IMR-90 (cell line): ENCODE results near the gene SEC11A. TPM values are rescaled to one million over a fixed set of nuclear protein-coding genes. Genes with fewer than 3 reads are reported as not detected.
"Not testable (repeated sequence)": the region's sequence is repeated elsewhere in the genome, so short reads cannot be mapped to it uniquely, and the experiment has no call there.

Experiments used
- ATAC-seq: fragments of 200-7000 bp; cut with Tn5 transposase; 2 replicates; pipeline ENCODE4 v1.9.1; 2020; ENCODE audit warnings: low read depth, mild to moderate bottlenecking, moderate library complexity
- BruUV-seq: library from RNA; stranded (reverse); fragments of 400-500 nt; replicated peaks from 2 replicates; lab custom pipeline; 2021; lab: Mats Ljungman, UMichigan
- CTCF ChIA-PET: fragments of 300-600 bp; formaldehyde crosslinking; extraction: SDS; loops from one replicate; lab custom pipeline; 2021; ENCODE audit warnings: antibody characterized with exemption; lab: Yijun Ruan, JAX
- POLR2A ChIA-PET: fragments of 300-600 bp; sonication (Branson Sonifier 250); formaldehyde crosslinking; loops from one replicate; lab custom pipeline; 2022; ENCODE audit warnings: antibody characterized with exemption; ENCODE audit not compliant: unreplicated experiment; lab: Charles Lee
- DNase-seq: peaks from one replicate; pipeline ENCODE4 v3.0.0; 2013
- H2AFZ ChIP-seq: replicated peaks from 2 replicates; pipeline ENCODE3; 2013; ENCODE audit warnings: low read length, mild to moderate bottlenecking; ENCODE audit not compliant: poor library complexity
- H2AK5ac ChIP-seq: 2 replicates; pipeline ENCODE4 v1.6.1; 2013; ENCODE audit warnings: low read depth, low read length, inconsistent platforms
- H2AK9ac ChIP-seq: replicated peaks from 2 replicates; pipeline ENCODE3; 2013; ENCODE audit warnings: mild to moderate bottlenecking, low read depth, low read length, moderate library complexity; ENCODE audit not compliant: poor library complexity
- H2BK120ac ChIP-seq: 2 replicates; pipeline ENCODE4 v1.6.1; 2013; ENCODE audit warnings: low read depth, low read length, inconsistent platforms
- H2BK15ac ChIP-seq: 3 replicates; pipeline ENCODE4 v1.6.1; 2013; ENCODE audit warnings: low read depth, low read length, inconsistent platforms
- H2BK20ac ChIP-seq: 2 replicates; pipeline ENCODE4 v1.6.1; 2013; ENCODE audit warnings: low read depth, mild to moderate bottlenecking, inconsistent platforms, low read length, moderate library complexity
- H2BK5ac ChIP-seq: 2 replicates; pipeline ENCODE4 v1.6.1; 2013; ENCODE audit warnings: mild to moderate bottlenecking, low read depth, low read length, inconsistent platforms; ENCODE audit not compliant: poor library complexity, severe bottlenecking
- H3K14ac ChIP-seq: replicated peaks from 2 replicates; pipeline ENCODE4 v1.6.1; 2013; ENCODE audit warnings: low read depth, low read length, inconsistent platforms
- H3K18ac ChIP-seq: 2 replicates; pipeline ENCODE4 v1.6.1; 2013; ENCODE audit warnings: low read depth, low read length, control low read depth
- H3K23ac ChIP-seq: 2 replicates; pipeline ENCODE4 v1.6.1; 2013; ENCODE audit warnings: low read depth, low read length, inconsistent platforms
- H3K27ac ChIP-seq: 2 replicates; pipeline ENCODE4 v1.5.1; 2013; ENCODE audit warnings: mild to moderate bottlenecking, control low read depth, low read length; ENCODE audit not compliant: insufficient read depth
- H3K27me3 ChIP-seq: 2 replicates; pipeline ENCODE4 v1.6.1; 2013; ENCODE audit warnings: low read length; ENCODE audit not compliant: control insufficient read depth, insufficient read depth
- H3K36me3 ChIP-seq: 2 replicates; pipeline ENCODE4 v1.6.1; 2013; ENCODE audit warnings: low read length, mixed read lengths; ENCODE audit not compliant: control insufficient read depth, insufficient read depth
- H3K4ac ChIP-seq: 2 replicates; pipeline ENCODE4 v1.6.1; 2013; ENCODE audit warnings: low read depth, low read length, inconsistent platforms
- H3K4me1 ChIP-seq: 2 replicates; pipeline ENCODE4 v1.6.1; 2013; ENCODE audit warnings: low read length, mixed read lengths; ENCODE audit not compliant: control insufficient read depth, insufficient read depth
- H3K4me2 ChIP-seq: 2 replicates; pipeline ENCODE4 v1.6.1; 2013; ENCODE audit warnings: low read depth, mild to moderate bottlenecking, control low read depth, low read length, moderate library complexity
- H3K4me3 ChIP-seq: 2 replicates; pipeline ENCODE4 v1.5.1; 2013; ENCODE audit warnings: low read depth, mild to moderate bottlenecking, control low read depth, low read length, moderate library complexity; ENCODE audit not compliant: insufficient read depth
- H3K56ac ChIP-seq: 2 replicates; pipeline ENCODE4 v1.6.1; 2013; ENCODE audit warnings: low read length, inconsistent platforms; ENCODE audit not compliant: insufficient read depth; ENCODE audit errors: extremely low read depth
- H3K79me1 ChIP-seq, 2 experiments: 2 replicates each; pipeline ENCODE4 v1.6.1; 2013; ENCODE audit warnings: low read length in 2 of 2, inconsistent platforms in 1 of 2, low read depth in 1 of 2
- H3K9ac ChIP-seq: 2 replicates; pipeline ENCODE4 v1.6.1; 2013; ENCODE audit warnings: low read depth, low read length, control low read depth
- H3K9me1 ChIP-seq: 2 replicates; pipeline ENCODE4 v1.6.1; 2013; ENCODE audit warnings: low read length, inconsistent platforms; ENCODE audit not compliant: insufficient read depth
- H3K9me3 ChIP-seq: 2 replicates; pipeline ENCODE4 v1.6.1; 2013; ENCODE audit warnings: low read length; ENCODE audit not compliant: control insufficient read depth, insufficient read depth
- H4K20me1 ChIP-seq: 2 replicates; pipeline ENCODE4 v1.6.1; 2013; ENCODE audit warnings: low read length, inconsistent platforms; ENCODE audit not compliant: insufficient read depth
- H4K5ac ChIP-seq: 2 replicates; pipeline ENCODE4 v1.6.1; 2013; ENCODE audit warnings: mild to moderate bottlenecking, low read depth, low read length, control low read depth
- H4K8ac ChIP-seq, 2 experiments: 2 replicates each; pipeline ENCODE4 v1.6.1; 2013; ENCODE audit warnings: low read depth in 2 of 2, low read length in 2 of 2, control low read depth in 1 of 2, inconsistent platforms in 1 of 2
- H4K91ac ChIP-seq: 2 replicates; pipeline ENCODE4 v1.6.1; 2013; ENCODE audit warnings: low read depth, low read length, inconsistent platforms; ENCODE audit not compliant: insufficient read depth
- WGBS, 2 experiments: methylation state at CpG; one replicate each; pipeline versions ENCODE4 v1.1.5 to v1.1.7; 2013; ENCODE audit warnings: missing lambda C conversion rate in 2 of 2; ENCODE audit not compliant: insufficient read length in 1 of 2; ENCODE audit errors: extremely low coverage in 2 of 2; 5-methylcytosine and 5-hydroxymethylcytosine counted together
- dilution Hi-C: fragments of 300-500 bp; cut with HindIII; formaldehyde crosslinking; loops from one replicate; pipeline ENCODE4 v1.14.3; 2018; ENCODE audit warnings: low sequenced_read_pairs; ENCODE audit not compliant: unreplicated experiment
- in situ Hi-C: fragments of 300-500 bp; cut with MboI; formaldehyde crosslinking; loops from 3 replicates; pipeline ENCODE4 v1.14.3; 2019; ENCODE audit warnings: low sequenced_read_pairs, inconsistent platforms, mixed read lengths
- intact Hi-C: fragments of 100-400 bp; cut with micrococcal nuclease; formaldehyde crosslinking; loops from 2 replicates; pipeline ENCODE4 v1.10.0; 2022
- polyA plus RNA-seq, 3 experiments: library from polyadenylated mRNA; depleted of rRNA; stranded (reverse); fragments of >200 nt; gene quantifications; 2 replicates each; pipeline ENCODE4 v1.2.3, GENCODE V29; 2012; ENCODE audit warnings: low replicate concordance in 1 of 3
- total RNA-seq: library from RNA; depleted of rRNA; stranded (reverse); fragments of >200 nt; gene quantifications from 2 replicates; pipeline ENCODE4 v1.2.3, GENCODE V29; 2012

Gene SEC11A
- total and polyA plus RNA-seq, 2 of the 4 experiments (the other 2 are of a cell fraction), result 62.4 to 108 TPM

DNA sequence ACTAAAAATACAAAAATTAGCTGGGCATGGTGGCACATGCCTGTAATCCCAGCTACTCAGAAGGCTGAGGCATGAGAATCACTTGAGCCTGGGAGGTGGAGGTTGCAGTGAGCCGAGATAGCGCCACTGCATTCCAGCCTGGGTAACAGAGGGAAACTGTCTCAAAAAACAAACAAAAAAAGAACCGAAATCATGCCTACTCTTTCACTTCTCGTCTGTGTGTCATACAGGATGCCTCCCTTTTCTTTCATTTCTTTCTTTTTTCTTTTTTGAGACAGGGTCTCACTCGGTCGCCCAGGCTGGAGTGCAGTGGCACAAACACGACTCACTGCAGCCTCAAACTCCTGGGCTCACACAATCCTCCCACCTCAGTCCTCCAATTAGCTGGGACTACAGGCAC is 29.5 kb downstream of the SEC11A start:
- H3K4me3 ChIP-seq, H2BK120ac ChIP-seq, H2BK20ac ChIP-seq, H2BK15ac ChIP-seq, H4K20me1 ChIP-seq, H3K9me3 ChIP-seq, H3K27me3 ChIP-seq, H3K18ac ChIP-seq, intact Hi-C loops, H3K27ac ChIP-seq, BruUV-seq, H2BK5ac ChIP-seq, H4K8ac ChIP-seq, H3K23ac ChIP-seq, H4K5ac ChIP-seq, H3K56ac ChIP-seq, in situ Hi-C loops, H3K4me2 ChIP-seq, H3K9ac ChIP-seq, H3K4ac ChIP-seq, H2AK5ac ChIP-seq, H2AK9ac ChIP-seq, DNase-seq, H2AFZ ChIP-seq, H4K91ac ChIP-seq, H3K14ac ChIP-seq, H3K9me1 ChIP-seq, H3K4me1 ChIP-seq, POLR2A ChIA-PET, dilution Hi-C loops, ATAC-seq: not testable (repeated sequence)
- Histone ChIP-seq H3K36me3 (peaks cover 18% of the 10 kb centered on the region), H3K79me1 (peaks cover 20 to 56% of the 10 kb centered on the region in 2 experiments)
- CTCF ChIA-PET, result interaction anchor here (0.7 kb wide), 1 partner anchor 15 kb away, joined by 3 read pairs; no protein-coding TSS in a partner anchor
- 100% methylated on average over 2 of the region's 7 CpGs; no CpG with 5 or more reads in 1 of the 2 experiments for WGBS, 2 experiments
